ENCODE data around the gene CCN5.

The CCN5 gene

GRCh38 chr20:44721785-44722054 is 6.6 kb downstream of the CCN5 start:
- no peaks in the 10 kb centered on the region for H3K9me3 ChIP-seq (ENCODE audit: control insufficient read depth, insufficient read depth, low read depth, low read length)
- H3K27ac ChIP-seq (ENCODE audit: extremely low read depth, low read depth, low read length) = no peak overlapping the region
- POLR2A ChIA-PET = no interaction called here
- peak; percentile 80; the same call in 1 of the 2 replicates for TF ChIP-seq ZNF768 (tag by site-specific recombination; IDR thresholded peaks at IDR 0.05)
- TF ChIP-seq ZNF623 (tag by site-specific recombination; IDR thresholded peaks at IDR 0.05) = no peak
- TF ChIP-seq EGR2 (tag by site-specific recombination; IDR thresholded peaks at IDR 0.05; ENCODE audit: low read depth) = no peak
- no peaks in the 10 kb centered on the region for H3K36me3 ChIP-seq (ENCODE audit: control insufficient read depth in 2 of 2, insufficient read depth in 1 of 2, low read length in 2 of 2)
- H3K4me1 ChIP-seq (ENCODE audit: control insufficient read depth, insufficient read depth, low read length) = peaks cover 6% of the 10 kb centered on the region
- CTCF ChIA-PET = interaction anchor here (0.6 to 1.7 kb wide), 6 partner anchors 20 to 197 kb away, joined by 3 to 11 read pairs (median 3); no protein-coding TSS in a partner anchor
- H3K4me3 ChIP-seq (ENCODE audit: low read depth, low read length) = no peak overlapping the region

DNA sequence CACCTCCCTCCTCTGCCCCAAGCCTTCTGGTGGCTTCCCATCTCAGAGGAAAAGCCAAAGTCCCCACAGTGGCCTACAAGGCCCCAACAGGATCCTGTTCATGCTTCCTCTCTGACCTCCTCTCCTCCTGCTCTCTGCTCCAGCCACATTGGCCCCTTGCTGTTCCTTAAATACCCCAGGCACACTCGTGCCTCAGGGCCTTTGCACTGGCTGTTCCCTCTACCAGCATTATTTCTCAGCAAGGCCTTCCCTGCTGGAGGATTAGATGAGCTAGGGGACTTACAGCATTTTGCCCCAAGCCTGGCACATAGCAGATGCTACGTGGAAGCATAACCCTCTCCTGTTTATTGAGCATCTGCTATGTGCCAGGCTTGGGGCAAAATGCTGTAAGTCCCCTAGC is 7.8 kb downstream of the CCN5 start:
- no peaks in the 10 kb centered on the region for H3K36me3 ChIP-seq (ENCODE audit: control insufficient read depth in 2 of 2, insufficient read depth in 1 of 2, low read length in 2 of 2)
- ChIA-PET POLR2A (interaction anchor here (0.7 kb wide), 1 partner anchor 28 kb away, joined by 4 read pairs; no protein-coding TSS in a partner anchor), CTCF (interaction anchor here (0.5 to 1.2 kb wide), 5 partner anchors 8 to 29 kb away, joined by 3 read pairs; partner anchors contain the start of gene CCN5)
- H3K9me3 ChIP-seq (ENCODE audit: control insufficient read depth, insufficient read depth, low read depth, low read length) = no peaks in the 10 kb centered on the region
- H3K4me1 ChIP-seq (ENCODE audit: control insufficient read depth, insufficient read depth, low read length) = peaks cover 6% of the 10 kb centered on the region
- H3K27ac ChIP-seq (ENCODE audit: extremely low read depth, low read depth, low read length) = no peak overlapping the region
- no peak overlapping the region for H3K4me3 ChIP-seq (ENCODE audit: low read depth, low read length)
- TF ChIP-seq ZNF623 (tag by site-specific recombination; IDR thresholded peaks at IDR 0.05) (peak; percentile 98), ZNF792 (tag by site-specific recombination; IDR thresholded peaks at IDR 0.05) (no peak), ZFP3 (tag by site-specific recombination; IDR thresholded peaks at IDR 0.05; ENCODE audit: low read depth) (no peak), ZNF391 (tag by site-specific recombination; IDR thresholded peaks at IDR 0.05; ENCODE audit: borderline replicate concordance, low read depth) (no peak), ZNF366 (tag by site-specific recombination; conservative IDR thresholded peaks at IDR 0.05) (no peak), ZIC2 (tag by site-specific recombination; IDR thresholded peaks at IDR 0.05) (no peak), ZNF664 (tag by site-specific recombination; IDR thresholded peaks at IDR 0.05) (peak; percentile 56; the same call in 1 of the 2 replicates), ZFP69B (tag by site-specific recombination; IDR thresholded peaks at IDR 0.05) (no peak), ZNF626 (tag by site-specific recombination; IDR thresholded peaks at IDR 0.05) (no peak), ZNF133 (tag by site-specific recombination; IDR thresholded peaks at IDR 0.05) (no peak), ZNF791 (tag by site-specific recombination; IDR thresholded peaks at IDR 0.05) (no peak), ZNF140 (tag by site-specific recombination; IDR thresholded peaks at IDR 0.05) (no peak), ZNF48 (tag by site-specific recombination; IDR thresholded peaks at IDR 0.05) (no peak), KLF10 (tag by site-specific recombination; IDR thresholded peaks at IDR 0.05) (no peak)
- TF ChIP-seq, protein P1, sequence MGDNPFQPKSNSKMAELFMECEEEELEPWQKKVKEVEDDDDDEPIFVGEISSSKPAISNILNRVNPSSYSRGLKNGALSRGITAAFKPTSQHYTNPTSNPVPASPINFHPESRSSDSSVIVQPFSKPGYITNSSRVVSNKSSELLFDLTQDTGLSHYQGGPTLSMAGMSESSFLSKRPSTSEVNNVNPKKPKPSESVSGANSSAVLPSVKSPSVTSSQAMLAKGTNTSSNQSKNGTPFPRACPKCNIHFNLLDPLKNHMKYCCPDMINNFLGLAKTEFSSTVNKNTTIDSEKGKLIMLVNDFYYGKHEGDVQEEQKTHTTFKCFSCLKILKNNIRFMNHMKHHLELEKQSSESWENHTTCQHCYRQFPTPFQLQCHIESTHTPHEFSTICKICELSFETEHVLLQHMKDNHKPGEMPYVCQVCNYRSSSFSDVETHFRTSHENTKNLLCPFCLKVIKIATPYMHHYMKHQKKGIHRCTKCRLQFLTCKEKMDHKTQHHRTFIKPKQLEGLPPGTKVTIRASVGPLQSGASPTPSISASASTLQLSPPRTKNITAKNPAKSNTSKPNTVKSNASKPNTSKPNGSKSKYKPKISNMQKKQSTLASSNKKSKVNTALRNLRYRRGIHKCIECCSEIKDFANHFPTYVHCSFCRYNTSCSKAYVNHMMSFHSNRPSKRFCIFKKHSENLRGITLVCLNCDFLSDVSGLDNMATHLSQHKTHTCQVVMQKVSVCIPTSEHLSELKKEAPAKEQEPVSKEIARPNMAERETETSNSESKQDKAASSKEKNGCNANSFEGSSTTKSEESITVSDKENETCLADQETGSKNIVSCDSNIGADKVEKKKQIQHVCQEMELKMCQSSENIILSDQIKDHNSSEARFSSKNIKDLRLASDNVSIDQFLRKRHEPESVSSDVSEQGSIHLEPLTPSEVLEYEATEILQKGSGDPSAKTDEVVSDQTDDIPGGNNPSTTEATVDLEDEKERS (tag by site-specific recombination; IDR thresholded peaks at IDR 0.05) = no peak
- TF ChIP-seq, protein P2, sequence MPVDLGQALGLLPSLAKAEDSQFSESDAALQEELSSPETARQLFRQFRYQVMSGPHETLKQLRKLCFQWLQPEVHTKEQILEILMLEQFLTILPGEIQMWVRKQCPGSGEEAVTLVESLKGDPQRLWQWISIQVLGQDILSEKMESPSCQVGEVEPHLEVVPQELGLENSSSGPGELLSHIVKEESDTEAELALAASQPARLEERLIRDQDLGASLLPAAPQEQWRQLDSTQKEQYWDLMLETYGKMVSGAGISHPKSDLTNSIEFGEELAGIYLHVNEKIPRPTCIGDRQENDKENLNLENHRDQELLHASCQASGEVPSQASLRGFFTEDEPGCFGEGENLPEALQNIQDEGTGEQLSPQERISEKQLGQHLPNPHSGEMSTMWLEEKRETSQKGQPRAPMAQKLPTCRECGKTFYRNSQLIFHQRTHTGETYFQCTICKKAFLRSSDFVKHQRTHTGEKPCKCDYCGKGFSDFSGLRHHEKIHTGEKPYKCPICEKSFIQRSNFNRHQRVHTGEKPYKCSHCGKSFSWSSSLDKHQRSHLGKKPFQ (tag by site-specific recombination; IDR thresholded peaks at IDR 0.05) = no peak

DNA sequence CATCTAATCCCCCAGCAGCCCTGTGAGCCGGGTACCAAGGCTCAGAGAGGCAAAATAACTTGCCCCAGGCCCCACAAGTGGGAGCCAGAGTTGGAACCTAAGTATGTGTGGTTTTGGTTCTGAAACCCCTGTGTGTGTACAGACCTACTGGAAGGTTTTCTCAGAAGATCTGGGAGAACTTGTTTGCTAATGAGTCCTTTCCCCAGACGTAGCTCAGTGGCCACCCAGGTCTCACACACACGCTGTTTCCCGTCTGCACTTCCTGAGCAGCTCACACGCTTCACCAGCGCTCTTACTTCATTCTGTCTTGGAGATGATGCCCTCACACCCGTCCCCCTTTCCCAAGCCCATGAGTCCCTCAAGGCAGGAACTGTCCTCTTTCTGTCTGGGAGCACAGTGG is 8.2 kb downstream of the CCN5 start:
- H3K36me3 ChIP-seq (ENCODE audit: control insufficient read depth in 2 of 2, insufficient read depth in 1 of 2, low read length in 2 of 2) = no peaks in the 10 kb centered on the region
- H3K4me1 ChIP-seq (ENCODE audit: control insufficient read depth, insufficient read depth, low read length) = peaks cover 6% of the 10 kb centered on the region
- ChIA-PET CTCF (interaction anchor here (0.5 to 1.2 kb wide), 5 partner anchors 8 to 29 kb away, joined by 3 read pairs; partner anchors contain the start of gene CCN5), POLR2A (no interaction called here)
- no peaks in the 10 kb centered on the region for H3K9me3 ChIP-seq (ENCODE audit: control insufficient read depth, insufficient read depth, low read depth, low read length)
- H3K27ac ChIP-seq (ENCODE audit: extremely low read depth, low read depth, low read length) = no peak overlapping the region
- TF ChIP-seq BCL11A (tag by site-specific recombination; IDR thresholded peaks at IDR 0.05; ENCODE audit: low read depth) (no peak), IKZF3 (tag by site-specific recombination; IDR thresholded peaks at IDR 0.05) (no peak), GLI2 (tag by site-specific recombination; IDR thresholded peaks at IDR 0.05; ENCODE audit: borderline replicate concordance, low read depth) (no peak), ZNF585B (tag by site-specific recombination; IDR thresholded peaks at IDR 0.05) (no peak)
- no peak overlapping the region for H3K4me3 ChIP-seq (ENCODE audit: low read depth, low read length)
